ENCODE results near the gene HOATZ. TPM values are rescaled to one million over a fixed set of nuclear protein-coding genes. Genes with fewer than 3 reads are reported as not detected.
A peak's percentile ranks its signal among the peaks of the same experiment; 100 is the strongest.

The HOATZ gene
- total RNA-seq, 4 donors from 2014 or later: not detected

DNA sequence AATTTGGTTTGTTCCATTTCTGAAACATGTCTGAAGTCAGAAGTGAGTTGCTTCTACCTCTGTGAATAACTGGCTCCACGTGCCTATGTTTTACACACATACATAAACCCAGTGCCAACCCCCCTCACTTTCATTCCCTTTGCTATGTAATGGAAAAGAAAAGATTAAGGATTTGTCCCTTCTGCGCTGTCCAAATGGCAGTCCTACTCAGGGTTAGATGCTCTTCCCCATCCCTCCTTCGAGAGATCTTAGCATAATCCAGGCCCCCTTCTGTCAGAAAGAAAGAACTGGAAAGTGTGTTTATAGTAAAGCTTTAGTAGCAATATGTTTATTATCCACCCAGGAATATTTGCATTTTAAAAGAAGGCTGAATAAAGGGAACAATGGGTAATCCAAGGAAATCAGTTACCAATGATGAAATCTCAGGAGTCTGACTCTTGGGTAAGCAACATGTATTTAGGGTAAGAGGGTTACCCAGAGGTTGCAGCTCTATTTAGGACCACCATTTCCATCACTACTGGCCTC lies 22.8 kb downstream of the HOATZ start:
- Histone ChIP-seq H3K27ac (no peak overlapping the region), H3K9me3 (no peaks in the 10 kb centered on the region), H3K4me3 (no peak overlapping the region), H3K4me1 (peaks cover 0 to 30% (median 6%) of the 10 kb centered on the region in 3 donors), H3K36me3 (no peaks in the 10 kb centered on the region), H3K27me3 (peaks cover 39% of the 10 kb centered on the region)
- 75 to 84% methylated on average over 1 to 3 of the region's 3 CpGs for WGBS, 2 donors (ENCODE audit: low coverage in 1 of 2)
- TF ChIP-seq EP300 (IDR thresholded peaks at IDR 0.05): no peak
- no peak for ATAC-seq

DNA sequence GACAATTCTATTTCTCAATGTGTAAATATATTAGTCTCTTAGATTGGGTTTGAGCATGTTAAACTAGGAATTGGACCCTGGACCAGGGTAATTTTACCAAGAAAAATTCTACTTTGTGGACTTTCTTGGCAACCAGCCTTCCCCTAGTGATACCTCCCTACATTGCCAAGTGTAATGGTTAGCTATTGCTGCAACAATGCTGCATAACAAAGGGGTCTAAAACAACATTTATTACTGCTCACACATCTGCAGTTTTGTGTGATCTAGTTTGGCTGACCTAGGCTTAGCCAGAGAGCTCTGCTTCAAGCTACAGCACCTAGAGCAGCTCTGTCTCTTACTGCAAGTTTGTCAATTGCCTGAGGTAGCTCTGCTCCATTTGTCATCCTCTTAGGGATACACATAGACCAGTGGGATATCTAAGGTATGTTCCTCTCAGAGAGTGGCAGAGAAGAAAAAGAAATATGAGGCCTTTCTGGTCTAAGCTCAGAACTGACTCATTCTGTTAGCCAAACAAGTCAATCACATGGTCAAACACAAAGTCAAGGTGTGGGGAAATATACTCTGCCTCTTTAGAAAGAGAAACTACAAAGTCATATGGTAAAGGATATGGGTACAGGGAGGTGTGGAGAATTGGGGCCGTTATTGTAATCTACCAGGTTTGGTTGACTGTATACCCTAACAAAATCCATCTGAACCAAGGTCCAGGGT lies 24.0 kb downstream of the HOATZ start:
- 100% methylated on average over 1 of the region's 1 CpG; no CpG with 5 or more reads in 1 of the 2 donors for WGBS, 2 donors (ENCODE audit: low coverage in 1 of 2)
- H3K27ac ChIP-seq: no peak overlapping the region
- no peak overlapping the region for H3K4me3 ChIP-seq
- H3K4me1 ChIP-seq: peaks cover 0 to 32% (median 6%) of the 10 kb centered on the region in 3 donors
- peaks cover 39% of the 10 kb centered on the region for H3K27me3 ChIP-seq
- ATAC-seq: no peak
- no peaks in the 10 kb centered on the region for H3K36me3 ChIP-seq
- H3K9me3 ChIP-seq: no peaks in the 10 kb centered on the region
- TF ChIP-seq EP300 (IDR thresholded peaks at IDR 0.05): no peak
- no peak for TF ChIP-seq POLR2A (IDR thresholded peaks at IDR 0.05)
- TF ChIP-seq POLR2AphosphoS5 (IDR thresholded peaks at IDR 0.05): no peak

DNA sequence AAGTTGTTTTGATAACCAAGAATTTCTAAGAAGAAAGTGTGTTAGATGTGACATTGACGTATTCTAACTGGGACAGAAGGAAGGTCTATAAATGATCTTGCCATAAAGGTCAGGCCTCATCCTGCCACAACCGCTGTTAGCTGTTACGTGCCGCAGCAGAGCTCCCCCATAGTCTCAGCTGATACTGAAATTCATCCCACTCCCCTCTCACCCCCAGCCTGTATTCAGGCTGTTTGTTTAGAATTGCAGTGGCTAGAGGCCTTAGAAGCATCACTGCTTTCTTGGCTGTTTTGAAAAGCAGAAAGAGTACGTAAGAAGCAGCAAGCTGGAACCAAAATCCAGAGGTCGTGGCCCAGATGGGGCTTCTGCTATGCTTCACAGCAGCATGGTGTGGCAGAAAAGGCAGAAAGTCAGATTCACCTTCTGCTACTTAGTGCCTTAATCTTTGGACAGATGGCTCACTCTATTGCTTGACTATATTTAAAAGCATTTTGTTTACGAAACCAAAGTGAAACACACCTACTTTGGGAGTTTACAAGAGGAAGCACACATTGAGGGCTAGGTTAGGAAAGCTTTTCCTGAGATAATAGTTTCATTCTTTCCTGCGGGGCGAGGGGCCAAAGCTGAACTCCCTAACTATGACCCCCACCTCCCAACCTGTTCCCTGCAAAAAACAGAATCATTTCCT lies 25.0 kb downstream of the HOATZ start:
- ATAC-seq: peak; percentile 4
- Histone ChIP-seq H3K4me1 (peaks cover 0 to 32% (median 6%) of the 10 kb centered on the region in 3 donors), H3K9me3 (no peaks in the 10 kb centered on the region), H3K4me3 (peak overlapping the region; percentile 46 to 66), H3K27me3 (peaks cover 36% of the 10 kb centered on the region), H3K27ac (peak overlapping the region in 2 of 4 donors; percentile 75 to 80), H3K36me3 (no peaks in the 10 kb centered on the region)
- no peak for TF ChIP-seq POLR2AphosphoS5 (IDR thresholded peaks at IDR 0.05)
- TF ChIP-seq EP300 (IDR thresholded peaks at IDR 0.05): no peak
- TF ChIP-seq, protein P1, sequence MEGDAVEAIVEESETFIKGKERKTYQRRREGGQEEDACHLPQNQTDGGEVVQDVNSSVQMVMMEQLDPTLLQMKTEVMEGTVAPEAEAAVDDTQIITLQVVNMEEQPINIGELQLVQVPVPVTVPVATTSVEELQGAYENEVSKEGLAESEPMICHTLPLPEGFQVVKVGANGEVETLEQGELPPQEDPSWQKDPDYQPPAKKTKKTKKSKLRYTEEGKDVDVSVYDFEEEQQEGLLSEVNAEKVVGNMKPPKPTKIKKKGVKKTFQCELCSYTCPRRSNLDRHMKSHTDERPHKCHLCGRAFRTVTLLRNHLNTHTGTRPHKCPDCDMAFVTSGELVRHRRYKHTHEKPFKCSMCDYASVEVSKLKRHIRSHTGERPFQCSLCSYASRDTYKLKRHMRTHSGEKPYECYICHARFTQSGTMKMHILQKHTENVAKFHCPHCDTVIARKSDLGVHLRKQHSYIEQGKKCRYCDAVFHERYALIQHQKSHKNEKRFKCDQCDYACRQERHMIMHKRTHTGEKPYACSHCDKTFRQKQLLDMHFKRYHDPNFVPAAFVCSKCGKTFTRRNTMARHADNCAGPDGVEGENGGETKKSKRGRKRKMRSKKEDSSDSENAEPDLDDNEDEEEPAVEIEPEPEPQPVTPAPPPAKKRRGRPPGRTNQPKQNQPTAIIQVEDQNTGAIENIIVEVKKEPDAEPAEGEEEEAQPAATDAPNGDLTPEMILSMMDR (IDR thresholded peaks at IDR 0.05): no peak
- TF ChIP-seq POLR2A (IDR thresholded peaks at IDR 0.05): no peak
- 67 to 75% methylated on average over 7 to 9 of the region's 9 CpGs for WGBS, 2 donors (ENCODE audit: low coverage in 1 of 2)

GRCh38 chr11:111540114-111540936 lies 25.7 kb downstream of the HOATZ start, which contains the start of gene LAYN:
TSS of gene LAYN (plus strand) at chr11:111540720. CDS start at chr11:111540844, 124 bp downstream.
- Histone ChIP-seq H3K27me3 (peaks cover 34% of the 10 kb centered on the region), H3K4me1 (peaks cover 0 to 32% (median 6%) of the 10 kb centered on the region in 3 donors), H3K27ac (peak within 1 kb of the TSS in 3 of 4 donors; percentile 71 to 80 (median 75)), H3K9me3 (no peaks in the 10 kb centered on the region), H3K4me3 (peak within 1 kb of the TSS; percentile 46 to 66), H3K36me3 (peaks cover 0 to 3% of the 10 kb centered on the region in 2 donors)
- 3 to 40% methylated on average over 4 to 7 of the region's 70 CpGs for WGBS, 2 donors (ENCODE audit: low coverage in 1 of 2)
- TF ChIP-seq POLR2AphosphoS5 (IDR thresholded peaks at IDR 0.05): peak; percentile 34
- TF ChIP-seq, protein P1 (IDR thresholded peaks at IDR 0.05): peak in 1 of 4 experiments; percentile 4
- TF ChIP-seq EP300 (IDR thresholded peaks at IDR 0.05): no peak
- no peak for TF ChIP-seq POLR2A (IDR thresholded peaks at IDR 0.05)
- ATAC-seq: peak; percentile 68

GRCh38 chr11:111540937-111541253 lies 26.3 kb downstream of the HOATZ start:
- no peak for TF ChIP-seq POLR2AphosphoS5 (IDR thresholded peaks at IDR 0.05)
- TF ChIP-seq POLR2A (IDR thresholded peaks at IDR 0.05): no peak
- TF ChIP-seq EP300 (IDR thresholded peaks at IDR 0.05): no peak
- TF ChIP-seq, protein P1 (IDR thresholded peaks at IDR 0.05): no peak
- Histone ChIP-seq H3K9me3 (no peaks in the 10 kb centered on the region), H3K4me1 (peaks cover 0 to 32% (median 6%) of the 10 kb centered on the region in 3 donors), H3K36me3 (peaks cover 0 to 8% of the 10 kb centered on the region in 2 donors), H3K27me3 (peaks cover 29% of the 10 kb centered on the region), H3K27ac (peak overlapping the region in 3 of 4 donors; percentile 71 to 80 (median 75)), H3K4me3 (peak overlapping the region; percentile 46 to 66)
- no CpG with 5 or more reads among the region's 22 CpGs for WGBS, 2 donors (ENCODE audit: low coverage in 1 of 2)
- peak; percentile 36 for ATAC-seq

Measured in gastroesophageal sphincter (tissue), 4 donors.